B cell (primary cell): Measurements from ENCODE around the gene KLF16.

ENCODE experiments used
- CTCF ChIP-seq: fragments of 200-600 bp; IDR thresholded peaks from one replicate; pipeline ENCODE4 v1.8.0; 2022; ENCODE audit warnings: antibody characterized with exemption, mild to moderate bottlenecking
- EZH2 ChIP-seq: IDR thresholded peaks from 2 replicates; pipeline ENCODE4 v1.6.1; 2012; ENCODE audit warnings: borderline replicate concordance, low read depth, mild to moderate bottlenecking, moderate library complexity, low read length; ENCODE audit not compliant: insufficient read depth, poor library complexity, severe bottlenecking

DNA sequence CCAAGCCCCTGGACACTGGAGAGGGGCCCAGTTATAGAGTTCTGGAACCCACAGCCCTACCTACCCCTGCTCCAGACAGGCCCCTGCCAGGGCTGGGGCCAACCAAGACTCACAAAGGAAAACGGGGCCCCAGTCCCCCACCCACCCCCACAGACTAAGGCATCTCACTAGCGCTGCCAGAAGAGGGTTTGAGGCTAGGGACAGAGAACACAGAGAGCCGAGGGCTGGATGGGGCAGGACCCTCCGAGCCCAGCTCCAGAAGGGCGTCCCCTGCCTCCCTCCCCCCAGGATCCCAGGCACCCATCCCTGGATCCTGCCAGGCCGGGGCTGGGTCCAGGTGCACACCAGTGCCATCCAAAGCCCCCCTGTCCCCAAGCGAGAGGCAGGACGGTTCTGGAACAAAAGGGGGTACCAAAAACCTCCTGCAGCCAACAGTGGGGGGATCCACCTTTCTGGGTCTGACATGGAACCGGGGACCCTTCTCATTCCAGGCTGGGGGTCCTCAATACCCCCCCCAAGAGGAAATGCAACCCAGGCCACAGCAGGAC, 10.7 kb downstream of the KLF16 start:
- no peak for TF ChIP-seq CTCF
- no peak for TF ChIP-seq EZH2
